Mesothelial cell of epicardium (in vitro differentiated cells): Measurements from ENCODE around the gene SSC5D. TPM values are rescaled to one million over a fixed set of nuclear protein-coding genes. Genes with fewer than 3 reads are reported as not detected.

Source experiments
- DNase-seq, 2 experiments: peaks; one replicate each; pipeline ENCODE4 v3.0.0; 2021; ENCODE audit warnings: low spot score in 2 of 2; ENCODE audit not compliant: unreplicated experiment in 2 of 2
- H3K27ac Mint-ChIP-seq: 2 replicates; pipeline ENCODE4 v1.8.0; 2021; ENCODE audit warnings: mixed read lengths
- H3K27me3 Mint-ChIP-seq: 2 replicates; pipeline ENCODE4 v1.8.0; 2021; ENCODE audit warnings: low read depth, mixed read lengths
- H3K36me3 Mint-ChIP-seq: 2 replicates; pipeline ENCODE4 v1.8.0; 2021; ENCODE audit warnings: mixed read lengths
- H3K4me1 Mint-ChIP-seq: 2 replicates; pipeline ENCODE4 v1.8.0; 2021; ENCODE audit warnings: mixed read lengths
- H3K4me3 Mint-ChIP-seq: 2 replicates; pipeline ENCODE4 v1.8.0; 2021; ENCODE audit warnings: mild to moderate bottlenecking, moderate library complexity, mixed read lengths
- H3K9me3 Mint-ChIP-seq: 2 replicates; pipeline ENCODE4 v1.8.0; 2021; ENCODE audit warnings: mixed read lengths
- total RNA-seq: library from RNA; stranded (reverse); gene quantifications from 3 replicates; pipeline ENCODE4 v1.2.1, GENCODE V29; 2021
- TF ChIP-seq, protein P1 (sequence below): fragments of 200-600 bp; sonication (generic); IDR thresholded peaks from one replicate; pipeline ENCODE4 v1.5.0; 2021; ENCODE audit warnings: antibody characterized with exemption; ENCODE audit not compliant: unreplicated experiment

The SSC5D gene
- total RNA-seq, 1 donor from 2014 or later, result 7.0 TPM

- Mint-ChIP-seq H3K4me1 (peaks cover 29% of the 10 kb centered on the region), H3K27ac (no peak overlapping the region), H3K4me3 (no peak overlapping the region), H3K36me3 (peaks cover 3% of the 10 kb centered on the region), H3K27me3 (peaks cover 20% of the 10 kb centered on the region), H3K9me3 (no peaks in the 10 kb centered on the region)
- TF ChIP-seq, protein P1, sequence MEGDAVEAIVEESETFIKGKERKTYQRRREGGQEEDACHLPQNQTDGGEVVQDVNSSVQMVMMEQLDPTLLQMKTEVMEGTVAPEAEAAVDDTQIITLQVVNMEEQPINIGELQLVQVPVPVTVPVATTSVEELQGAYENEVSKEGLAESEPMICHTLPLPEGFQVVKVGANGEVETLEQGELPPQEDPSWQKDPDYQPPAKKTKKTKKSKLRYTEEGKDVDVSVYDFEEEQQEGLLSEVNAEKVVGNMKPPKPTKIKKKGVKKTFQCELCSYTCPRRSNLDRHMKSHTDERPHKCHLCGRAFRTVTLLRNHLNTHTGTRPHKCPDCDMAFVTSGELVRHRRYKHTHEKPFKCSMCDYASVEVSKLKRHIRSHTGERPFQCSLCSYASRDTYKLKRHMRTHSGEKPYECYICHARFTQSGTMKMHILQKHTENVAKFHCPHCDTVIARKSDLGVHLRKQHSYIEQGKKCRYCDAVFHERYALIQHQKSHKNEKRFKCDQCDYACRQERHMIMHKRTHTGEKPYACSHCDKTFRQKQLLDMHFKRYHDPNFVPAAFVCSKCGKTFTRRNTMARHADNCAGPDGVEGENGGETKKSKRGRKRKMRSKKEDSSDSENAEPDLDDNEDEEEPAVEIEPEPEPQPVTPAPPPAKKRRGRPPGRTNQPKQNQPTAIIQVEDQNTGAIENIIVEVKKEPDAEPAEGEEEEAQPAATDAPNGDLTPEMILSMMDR, result no peak
- DNase-seq, result no peak
Observed at GRCh38 chr19:55457683-55458457, 30.4 kb upstream of the SSC5D start.

DNA sequence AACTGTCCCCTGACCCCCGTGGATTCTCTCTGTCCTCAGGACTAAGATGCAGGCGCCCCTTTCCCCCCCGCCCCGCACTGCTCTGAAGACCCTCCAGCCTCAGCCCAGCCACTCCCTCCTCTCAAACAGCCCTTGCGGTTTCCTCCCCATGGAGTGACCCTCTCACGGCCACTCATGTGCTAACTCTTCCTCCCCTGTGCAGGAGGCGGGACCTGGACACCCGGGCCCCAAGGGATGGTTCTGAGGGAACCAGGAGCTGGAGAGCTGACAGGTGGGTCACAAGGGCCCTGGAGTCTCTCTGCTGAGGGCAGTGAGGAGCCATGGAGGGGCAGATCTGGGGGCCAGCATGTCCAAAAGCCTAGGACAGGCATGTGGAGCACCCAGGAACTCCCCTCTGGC, 28.7 kb upstream of the SSC5D start:
- peak overlapping the region; percentile 79 for H3K4me3 Mint-ChIP-seq
- H3K27me3 Mint-ChIP-seq, result peaks cover 21% of the 10 kb centered on the region
- TF ChIP-seq, protein P1, result no peak
- no peak for DNase-seq
- peaks cover 26% of the 10 kb centered on the region for H3K4me1 Mint-ChIP-seq
- H3K27ac Mint-ChIP-seq, result peak overlapping the region; percentile 91
- H3K36me3 Mint-ChIP-seq, result peaks cover 3% of the 10 kb centered on the region
- no peaks in the 10 kb centered on the region for H3K9me3 Mint-ChIP-seq

GRCh38 chr19:55459950-55460657, 28.1 kb upstream of the SSC5D start:
- no peak for DNase-seq
- H3K27ac Mint-ChIP-seq, result peak overlapping the region; percentile 91

GRCh38 chr19:55460670-55461258, 27.5 kb upstream of the SSC5D start:
- TF ChIP-seq, protein P1, result no peak
- Mint-ChIP-seq H3K9me3 (no peaks in the 10 kb centered on the region), H3K36me3 (no peaks in the 10 kb centered on the region), H3K4me1 (peaks cover 26% of the 10 kb centered on the region), H3K4me3 (peak overlapping the region; percentile 79), H3K27ac (peak overlapping the region; percentile 91), H3K27me3 (peaks cover 32% of the 10 kb centered on the region)
- no peak for DNase-seq

More at GRCh38 chr19:55459950-55460657, 28.1 kb upstream of the SSC5D start:
- Mint-ChIP-seq H3K9me3 (no peaks in the 10 kb centered on the region), H3K4me1 (peaks cover 26% of the 10 kb centered on the region), H3K4me3 (peak overlapping the region; percentile 79), H3K36me3 (no peaks in the 10 kb centered on the region), H3K27me3 (peaks cover 25% of the 10 kb centered on the region)
- TF ChIP-seq, protein P1, result no peak

DNA sequence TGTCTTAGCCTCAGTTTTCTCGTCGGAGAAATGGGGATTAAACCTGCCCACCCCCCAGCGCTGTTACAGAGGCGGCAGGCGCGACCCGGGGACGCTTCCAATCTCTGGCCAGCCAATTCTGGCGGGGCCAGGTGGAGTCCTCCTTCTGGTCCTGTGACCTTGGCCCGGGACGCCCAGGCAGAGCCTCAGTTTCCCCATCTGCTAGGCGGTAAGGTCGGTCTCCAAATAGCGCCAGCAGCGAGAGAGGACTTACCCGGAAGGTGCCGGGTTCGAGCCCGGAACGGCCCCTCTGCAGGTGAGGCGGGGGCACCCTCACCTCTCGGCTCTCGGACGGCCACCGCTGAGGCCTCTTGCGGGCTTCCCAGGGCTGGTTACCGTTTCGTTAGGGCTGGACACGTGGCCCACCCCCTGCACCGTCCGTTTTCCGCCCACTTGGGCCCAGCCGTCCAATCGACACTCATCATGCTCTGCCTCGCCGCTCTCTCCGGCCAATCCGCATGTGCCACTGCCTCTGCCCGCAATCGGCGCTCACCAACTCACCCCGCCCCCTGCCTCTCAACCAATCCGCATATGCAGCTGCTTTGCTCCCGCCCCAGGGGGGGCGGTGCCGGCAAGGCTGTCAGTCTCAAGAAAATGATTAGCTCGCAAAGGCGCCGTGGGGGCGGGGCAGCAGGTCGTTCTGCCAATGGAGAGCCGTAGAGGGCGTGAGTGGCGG, 26.8 kb upstream of the SSC5D start, which contains the start of gene ISOC2:
ISOC2 (minus strand) TSS at position 384 of the 715 bp plus-strand sequence. CDS start 5,156 bp downstream, outside the sequence.
- H3K27ac Mint-ChIP-seq, result peak within 1 kb of the TSS; percentile 91
- no peaks in the 10 kb centered on the region for H3K36me3 Mint-ChIP-seq
- H3K27me3 Mint-ChIP-seq, result peaks cover 37% of the 10 kb centered on the region

More for the DNA sequence above, 26.8 kb upstream of the SSC5D start, which contains the start of gene ISOC2:
- TF ChIP-seq, protein P1, result no peak
- no peaks in the 10 kb centered on the region for H3K9me3 Mint-ChIP-seq
- peaks cover 26% of the 10 kb centered on the region for H3K4me1 Mint-ChIP-seq
- peak within 1 kb of the TSS; percentile 79 for H3K4me3 Mint-ChIP-seq
- DNase-seq, result peak; percentile 99 to 100
